ENCODE data around the gene UCP2.

DNA sequence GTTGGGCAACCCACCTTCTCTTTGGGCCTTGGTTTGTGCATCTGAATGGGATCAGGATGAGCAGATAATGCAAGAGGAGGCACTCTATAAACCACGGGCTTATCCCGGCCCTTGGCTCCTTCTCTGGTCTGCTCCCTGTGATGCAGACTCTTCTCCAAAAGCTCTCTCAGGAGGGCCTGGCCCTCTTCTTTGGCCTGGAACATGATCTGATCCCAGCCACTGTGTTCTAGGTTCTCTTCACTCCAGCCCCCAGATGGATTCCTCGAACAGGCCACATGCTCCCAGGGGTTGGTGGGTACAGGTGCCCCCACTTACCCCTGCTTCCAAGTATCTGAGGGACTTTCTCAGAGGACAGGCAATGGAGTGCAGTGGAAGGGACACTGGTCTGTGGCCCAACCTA lies 35.0 kb upstream of the UCP2 start:
- TF ChIP-seq CTCF (IDR thresholded peaks at IDR 0.05; ENCODE audit: low read depth, low read length) (no peak), MYC (IDR thresholded peaks at IDR 0.05; ENCODE audit: low read depth, low read length) (no peak), MAX (IDR thresholded peaks at IDR 0.05; ENCODE audit: low read depth, low read length) (no peak)

All from NB4 (cell line).